GM23338 (cell line): Measurements from ENCODE around the gene CD300C.
"Not testable (repeated sequence)": the region's sequence is repeated elsewhere in the genome, so short reads cannot be mapped to it uniquely, and the experiment has no call there.

ENCODE experiments used
- EZH2 ChIP-seq: fragments of 200-600 bp; sonication (generic); IDR thresholded peaks from one replicate; pipeline ENCODE4 v1.8.0; 2017; ENCODE audit warnings: antibody characterized with exemption, mild to moderate bottlenecking, low read depth; ENCODE audit not compliant: unreplicated experiment
- EZH2phosphoT487 ChIP-seq: fragments of 200-600 bp; sonication (generic); IDR thresholded peaks from one replicate; pipeline ENCODE4 v1.8.1; 2018; ENCODE audit warnings: antibody characterized with exemption; ENCODE audit not compliant: unreplicated experiment
- POLR2AphosphoS5 ChIP-seq: IDR thresholded peaks from 2 replicates; pipeline ENCODE4 v1.6.1; 2016; ENCODE audit warnings: antibody characterized with exemption, low read depth
- TF ChIP-seq, protein P1 (sequence below), 2 experiments: fragments of 200-600 bp in 1 of 2; sonication (generic) in 1 of 2; conservative IDR thresholded peaks; 2 replicates each; pipeline versions ENCODE4 v1.5.1 to v1.6.1; 2016 to 2017; ENCODE audit warnings: antibody characterized with exemption in 2 of 2, low read depth in 2 of 2, mild to moderate bottlenecking in 2 of 2, moderate library complexity in 1 of 2
- TF ChIP-seq, protein P2 (sequence below): IDR thresholded peaks from one replicate; pipeline ENCODE4 v1.6.1; 2018; ENCODE audit warnings: antibody characterized with exemption; ENCODE audit not compliant: unreplicated experiment
- TF ChIP-seq, protein P3 (sequence below): fragments of 250-450 bp; sonication (Bioruptor Pico); IDR thresholded peaks from 2 replicates; pipeline ENCODE4 v1.5.0; 2020; ENCODE audit warnings: mild to moderate bottlenecking, moderate library complexity
- TF ChIP-seq, protein P4 (sequence below): IDR thresholded peaks from 2 replicates; pipeline ENCODE4 v1.6.1; 2016; ENCODE audit warnings: antibody characterized with exemption

- TF ChIP-seq, protein P1, sequence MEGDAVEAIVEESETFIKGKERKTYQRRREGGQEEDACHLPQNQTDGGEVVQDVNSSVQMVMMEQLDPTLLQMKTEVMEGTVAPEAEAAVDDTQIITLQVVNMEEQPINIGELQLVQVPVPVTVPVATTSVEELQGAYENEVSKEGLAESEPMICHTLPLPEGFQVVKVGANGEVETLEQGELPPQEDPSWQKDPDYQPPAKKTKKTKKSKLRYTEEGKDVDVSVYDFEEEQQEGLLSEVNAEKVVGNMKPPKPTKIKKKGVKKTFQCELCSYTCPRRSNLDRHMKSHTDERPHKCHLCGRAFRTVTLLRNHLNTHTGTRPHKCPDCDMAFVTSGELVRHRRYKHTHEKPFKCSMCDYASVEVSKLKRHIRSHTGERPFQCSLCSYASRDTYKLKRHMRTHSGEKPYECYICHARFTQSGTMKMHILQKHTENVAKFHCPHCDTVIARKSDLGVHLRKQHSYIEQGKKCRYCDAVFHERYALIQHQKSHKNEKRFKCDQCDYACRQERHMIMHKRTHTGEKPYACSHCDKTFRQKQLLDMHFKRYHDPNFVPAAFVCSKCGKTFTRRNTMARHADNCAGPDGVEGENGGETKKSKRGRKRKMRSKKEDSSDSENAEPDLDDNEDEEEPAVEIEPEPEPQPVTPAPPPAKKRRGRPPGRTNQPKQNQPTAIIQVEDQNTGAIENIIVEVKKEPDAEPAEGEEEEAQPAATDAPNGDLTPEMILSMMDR (conservative IDR thresholded peaks at IDR 0.05; ENCODE audit: low read depth in 2 of 2), result not testable (repeated sequence)
- TF ChIP-seq, protein P2, sequence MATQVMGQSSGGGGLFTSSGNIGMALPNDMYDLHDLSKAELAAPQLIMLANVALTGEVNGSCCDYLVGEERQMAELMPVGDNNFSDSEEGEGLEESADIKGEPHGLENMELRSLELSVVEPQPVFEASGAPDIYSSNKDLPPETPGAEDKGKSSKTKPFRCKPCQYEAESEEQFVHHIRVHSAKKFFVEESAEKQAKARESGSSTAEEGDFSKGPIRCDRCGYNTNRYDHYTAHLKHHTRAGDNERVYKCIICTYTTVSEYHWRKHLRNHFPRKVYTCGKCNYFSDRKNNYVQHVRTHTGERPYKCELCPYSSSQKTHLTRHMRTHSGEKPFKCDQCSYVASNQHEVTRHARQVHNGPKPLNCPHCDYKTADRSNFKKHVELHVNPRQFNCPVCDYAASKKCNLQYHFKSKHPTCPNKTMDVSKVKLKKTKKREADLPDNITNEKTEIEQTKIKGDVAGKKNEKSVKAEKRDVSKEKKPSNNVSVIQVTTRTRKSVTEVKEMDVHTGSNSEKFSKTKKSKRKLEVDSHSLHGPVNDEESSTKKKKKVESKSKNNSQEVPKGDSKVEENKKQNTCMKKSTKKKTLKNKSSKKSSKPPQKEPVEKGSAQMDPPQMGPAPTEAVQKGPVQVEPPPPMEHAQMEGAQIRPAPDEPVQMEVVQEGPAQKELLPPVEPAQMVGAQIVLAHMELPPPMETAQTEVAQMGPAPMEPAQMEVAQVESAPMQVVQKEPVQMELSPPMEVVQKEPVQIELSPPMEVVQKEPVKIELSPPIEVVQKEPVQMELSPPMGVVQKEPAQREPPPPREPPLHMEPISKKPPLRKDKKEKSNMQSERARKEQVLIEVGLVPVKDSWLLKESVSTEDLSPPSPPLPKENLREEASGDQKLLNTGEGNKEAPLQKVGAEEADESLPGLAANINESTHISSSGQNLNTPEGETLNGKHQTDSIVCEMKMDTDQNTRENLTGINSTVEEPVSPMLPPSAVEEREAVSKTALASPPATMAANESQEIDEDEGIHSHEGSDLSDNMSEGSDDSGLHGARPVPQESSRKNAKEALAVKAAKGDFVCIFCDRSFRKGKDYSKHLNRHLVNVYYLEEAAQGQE, result not testable (repeated sequence)
- TF ChIP-seq POLR2AphosphoS5, EZH2, EZH2phosphoT487: not testable (repeated sequence)
- TF ChIP-seq, protein P3, sequence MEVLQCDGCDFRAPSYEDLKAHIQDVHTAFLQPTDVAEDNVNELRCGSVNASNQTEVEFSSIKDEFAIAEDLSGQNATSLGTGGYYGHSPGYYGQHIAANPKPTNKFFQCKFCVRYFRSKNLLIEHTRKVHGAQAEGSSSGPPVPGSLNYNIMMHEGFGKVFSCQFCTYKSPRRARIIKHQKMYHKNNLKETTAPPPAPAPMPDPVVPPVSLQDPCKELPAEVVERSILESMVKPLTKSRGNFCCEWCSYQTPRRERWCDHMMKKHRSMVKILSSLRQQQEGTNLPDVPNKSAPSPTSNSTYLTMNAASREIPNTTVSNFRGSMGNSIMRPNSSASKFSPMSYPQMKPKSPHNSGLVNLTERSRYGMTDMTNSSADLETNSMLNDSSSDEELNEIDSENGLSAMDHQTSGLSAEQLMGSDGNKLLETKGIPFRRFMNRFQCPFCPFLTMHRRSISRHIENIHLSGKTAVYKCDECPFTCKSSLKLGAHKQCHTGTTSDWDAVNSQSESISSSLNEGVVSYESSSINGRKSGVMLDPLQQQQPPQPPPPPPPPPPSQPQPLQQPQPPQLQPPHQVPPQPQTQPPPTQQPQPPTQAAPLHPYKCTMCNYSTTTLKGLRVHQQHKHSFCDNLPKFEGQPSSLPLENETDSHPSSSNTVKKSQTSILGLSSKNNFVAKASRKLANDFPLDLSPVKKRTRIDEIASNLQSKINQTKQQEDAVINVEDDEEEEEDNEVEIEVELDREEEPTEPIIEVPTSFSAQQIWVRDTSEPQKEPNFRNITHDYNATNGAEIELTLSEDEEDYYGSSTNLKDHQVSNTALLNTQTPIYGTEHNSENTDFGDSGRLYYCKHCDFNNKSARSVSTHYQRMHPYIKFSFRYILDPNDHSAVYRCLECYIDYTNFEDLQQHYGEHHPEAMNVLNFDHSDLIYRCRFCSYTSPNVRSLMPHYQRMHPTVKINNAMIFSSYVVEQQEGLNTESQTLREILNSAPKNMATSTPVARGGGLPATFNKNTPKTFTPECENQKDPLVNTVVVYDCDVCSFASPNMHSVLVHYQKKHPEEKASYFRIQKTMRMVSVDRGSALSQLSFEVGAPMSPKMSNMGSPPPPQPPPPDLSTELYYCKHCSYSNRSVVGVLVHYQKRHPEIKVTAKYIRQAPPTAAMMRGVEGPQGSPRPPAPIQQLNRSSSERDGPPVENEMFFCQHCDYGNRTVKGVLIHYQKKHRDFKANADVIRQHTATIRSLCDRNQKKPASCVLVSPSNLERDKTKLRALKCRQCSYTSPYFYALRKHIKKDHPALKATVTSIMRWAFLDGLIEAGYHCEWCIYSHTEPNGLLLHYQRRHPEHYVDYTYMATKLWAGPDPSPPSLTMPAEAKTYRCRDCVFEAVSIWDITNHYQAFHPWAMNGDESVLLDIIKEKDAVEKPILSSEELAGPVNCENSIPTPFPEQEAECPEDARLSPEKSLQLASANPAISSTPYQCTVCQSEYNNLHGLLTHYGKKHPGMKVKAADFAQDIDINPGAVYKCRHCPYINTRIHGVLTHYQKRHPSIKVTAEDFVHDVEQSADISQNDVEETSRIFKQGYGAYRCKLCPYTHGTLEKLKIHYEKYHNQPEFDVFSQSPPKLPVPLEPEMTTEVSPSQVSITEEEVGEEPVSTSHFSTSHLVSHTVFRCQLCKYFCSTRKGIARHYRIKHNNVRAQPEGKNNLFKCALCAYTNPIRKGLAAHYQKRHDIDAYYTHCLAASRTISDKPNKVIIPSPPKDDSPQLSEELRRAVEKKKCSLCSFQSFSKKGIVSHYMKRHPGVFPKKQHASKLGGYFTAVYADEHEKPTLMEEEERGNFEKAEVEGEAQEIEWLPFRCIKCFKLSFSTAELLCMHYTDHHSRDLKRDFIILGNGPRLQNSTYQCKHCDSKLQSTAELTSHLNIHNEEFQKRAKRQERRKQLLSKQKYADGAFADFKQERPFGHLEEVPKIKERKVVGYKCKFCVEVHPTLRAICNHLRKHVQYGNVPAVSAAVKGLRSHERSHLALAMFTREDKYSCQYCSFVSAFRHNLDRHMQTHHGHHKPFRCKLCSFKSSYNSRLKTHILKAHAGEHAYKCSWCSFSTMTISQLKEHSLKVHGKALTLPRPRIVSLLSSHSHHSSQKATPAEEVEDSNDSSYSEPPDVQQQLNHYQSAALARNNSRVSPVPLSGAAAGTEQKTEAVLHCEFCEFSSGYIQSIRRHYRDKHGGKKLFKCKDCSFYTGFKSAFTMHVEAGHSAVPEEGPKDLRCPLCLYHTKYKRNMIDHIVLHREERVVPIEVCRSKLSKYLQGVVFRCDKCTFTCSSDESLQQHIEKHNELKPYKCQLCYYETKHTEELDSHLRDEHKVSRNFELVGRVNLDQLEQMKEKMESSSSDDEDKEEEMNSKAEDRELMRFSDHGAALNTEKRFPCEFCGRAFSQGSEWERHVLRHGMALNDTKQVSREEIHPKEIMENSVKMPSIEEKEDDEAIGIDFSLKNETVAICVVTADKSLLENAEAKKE (CRISPR knock-in tag), result not testable (repeated sequence)
- TF ChIP-seq, protein P4, sequence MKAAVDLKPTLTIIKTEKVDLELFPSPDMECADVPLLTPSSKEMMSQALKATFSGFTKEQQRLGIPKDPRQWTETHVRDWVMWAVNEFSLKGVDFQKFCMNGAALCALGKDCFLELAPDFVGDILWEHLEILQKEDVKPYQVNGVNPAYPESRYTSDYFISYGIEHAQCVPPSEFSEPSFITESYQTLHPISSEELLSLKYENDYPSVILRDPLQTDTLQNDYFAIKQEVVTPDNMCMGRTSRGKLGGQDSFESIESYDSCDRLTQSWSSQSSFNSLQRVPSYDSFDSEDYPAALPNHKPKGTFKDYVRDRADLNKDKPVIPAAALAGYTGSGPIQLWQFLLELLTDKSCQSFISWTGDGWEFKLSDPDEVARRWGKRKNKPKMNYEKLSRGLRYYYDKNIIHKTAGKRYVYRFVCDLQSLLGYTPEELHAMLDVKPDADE, result not testable (repeated sequence)
Measured at GRCh38 chr17:74558402-74558801, 12.5 kb upstream of the CD300C start.
